Measurements from ENCODE around the gene CIAO3.

Gene CIAO3

DNA sequence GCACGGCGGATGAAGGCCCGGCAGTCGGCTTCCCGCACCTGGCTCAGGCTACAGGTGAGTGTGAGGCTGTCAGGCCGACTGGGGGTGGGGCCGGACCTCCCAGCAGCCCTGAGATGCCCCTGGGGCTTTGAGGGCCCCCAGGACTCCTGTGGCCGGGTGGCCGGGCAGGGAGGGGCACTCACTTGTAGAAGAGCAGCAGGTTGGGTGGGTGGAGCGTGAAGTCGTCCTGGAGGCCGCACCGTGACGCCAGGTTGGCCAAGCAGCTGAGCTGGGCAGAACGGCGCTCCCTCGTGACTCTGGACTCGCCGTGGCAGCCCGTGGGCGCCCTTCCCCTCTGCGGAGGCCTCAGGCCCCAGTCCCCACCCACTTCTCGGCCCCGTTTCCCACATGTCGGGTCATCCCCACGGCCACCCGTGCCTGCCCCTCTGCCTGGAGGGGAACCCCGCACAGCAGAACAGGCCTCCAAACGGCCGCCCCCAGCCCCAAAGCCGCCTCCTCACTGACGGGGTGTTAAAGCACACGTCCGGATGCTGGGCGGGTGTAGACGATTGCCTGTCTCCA lies 34.5 kb upstream of the CIAO3 start (continued):
- TF ChIP-seq, protein P1, sequence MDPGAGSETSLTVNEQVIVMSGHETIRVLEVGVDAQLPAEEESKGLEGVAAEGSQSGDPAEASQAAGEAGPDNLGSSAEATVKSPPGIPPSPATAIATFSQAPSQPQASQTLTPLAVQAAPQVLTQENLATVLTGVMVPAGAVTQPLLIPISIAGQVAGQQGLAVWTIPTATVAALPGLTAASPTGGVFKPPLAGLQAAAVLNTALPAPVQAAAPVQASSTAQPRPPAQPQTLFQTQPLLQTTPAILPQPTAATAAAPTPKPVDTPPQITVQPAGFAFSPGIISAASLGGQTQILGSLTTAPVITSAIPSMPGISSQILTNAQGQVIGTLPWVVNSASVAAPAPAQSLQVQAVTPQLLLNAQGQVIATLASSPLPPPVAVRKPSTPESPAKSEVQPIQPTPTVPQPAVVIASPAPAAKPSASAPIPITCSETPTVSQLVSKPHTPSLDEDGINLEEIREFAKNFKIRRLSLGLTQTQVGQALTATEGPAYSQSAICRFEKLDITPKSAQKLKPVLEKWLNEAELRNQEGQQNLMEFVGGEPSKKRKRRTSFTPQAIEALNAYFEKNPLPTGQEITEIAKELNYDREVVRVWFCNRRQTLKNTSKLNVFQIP (CRISPR knock-in tag; IDR thresholded peaks at IDR 0.05; ENCODE audit: borderline replicate concordance, low read depth): no peak
- TF ChIP-seq SNAI2 (CRISPR knock-in tag; IDR thresholded peaks at IDR 0.05) (no peak), ESRRG (CRISPR knock-in tag; IDR thresholded peaks at IDR 0.05) (no peak), ZNF8 (CRISPR knock-in tag; IDR thresholded peaks at IDR 0.05) (no peak), ZFP3 (CRISPR knock-in tag; IDR thresholded peaks at IDR 0.05) (no peak), PPARA (CRISPR knock-in tag; IDR thresholded peaks at IDR 0.05; ENCODE audit: borderline replicate concordance) (no peak), BACH2 (CRISPR knock-in tag; IDR thresholded peaks at IDR 0.05; ENCODE audit: borderline replicate concordance) (no peak), ZC3H10 (CRISPR knock-in tag; IDR thresholded peaks at IDR 0.05) (no peak)

DNA sequence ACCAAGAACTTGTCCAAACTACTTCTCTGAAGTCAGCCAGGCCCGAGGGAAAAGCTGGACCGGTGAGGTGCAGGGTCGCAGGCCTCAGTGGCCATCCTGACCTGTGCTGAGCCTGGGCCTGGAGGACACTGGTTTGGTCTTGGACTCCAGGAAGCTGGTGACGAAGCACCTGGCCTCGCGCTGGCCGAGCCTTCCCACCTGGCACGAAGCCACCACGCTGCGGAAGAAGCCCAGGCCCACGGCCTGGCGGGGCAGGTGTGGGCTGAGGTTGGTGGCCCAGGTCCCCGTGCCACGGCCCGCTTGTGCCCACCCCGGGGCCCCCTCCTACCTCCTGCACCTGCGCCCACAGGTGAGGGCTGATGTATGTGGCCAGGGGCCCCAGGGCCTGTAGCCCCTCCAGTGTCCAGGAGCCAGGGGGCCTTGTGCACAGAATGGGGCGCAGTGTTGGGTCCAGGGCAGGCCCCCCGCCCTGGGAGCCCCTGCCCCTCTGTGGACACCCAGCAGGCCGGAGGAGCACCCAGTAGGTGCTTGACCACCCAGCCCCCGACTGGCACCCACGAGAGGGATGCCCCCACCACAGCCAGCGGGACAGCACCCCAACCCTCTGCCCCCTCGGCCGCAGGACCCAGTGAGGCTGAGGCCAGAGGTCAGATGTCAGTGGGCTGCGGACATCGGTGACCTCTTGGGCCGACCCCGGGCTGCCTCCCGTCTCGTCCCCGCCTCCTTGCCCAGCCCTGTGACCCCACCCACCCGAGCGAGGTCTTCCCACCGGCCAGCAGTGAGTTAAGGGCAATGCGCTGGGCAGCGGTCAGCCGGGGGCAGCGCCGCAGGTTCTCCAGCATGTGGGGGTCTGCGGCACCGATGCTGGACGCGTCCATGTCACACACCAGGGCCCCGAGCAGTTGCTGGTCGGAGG lies 33.5 kb upstream of the CIAO3 start:
- no peak for ATAC-seq
- TF ChIP-seq, protein P2, sequence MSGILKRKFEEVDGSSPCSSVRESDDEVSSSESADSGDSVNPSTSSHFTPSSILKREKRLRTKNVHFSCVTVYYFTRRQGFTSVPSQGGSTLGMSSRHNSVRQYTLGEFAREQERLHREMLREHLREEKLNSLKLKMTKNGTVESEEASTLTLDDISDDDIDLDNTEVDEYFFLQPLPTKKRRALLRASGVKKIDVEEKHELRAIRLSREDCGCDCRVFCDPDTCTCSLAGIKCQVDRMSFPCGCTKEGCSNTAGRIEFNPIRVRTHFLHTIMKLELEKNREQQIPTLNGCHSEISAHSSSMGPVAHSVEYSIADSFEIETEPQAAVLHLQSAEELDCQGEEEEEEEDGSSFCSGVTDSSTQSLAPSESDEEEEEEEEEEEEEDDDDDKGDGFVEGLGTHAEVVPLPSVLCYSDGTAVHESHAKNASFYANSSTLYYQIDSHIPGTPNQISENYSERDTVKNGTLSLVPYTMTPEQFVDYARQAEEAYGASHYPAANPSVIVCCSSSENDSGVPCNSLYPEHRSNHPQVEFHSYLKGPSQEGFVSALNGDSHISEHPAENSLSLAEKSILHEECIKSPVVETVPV (CRISPR knock-in tag; IDR thresholded peaks at IDR 0.05): no peak
- TF ChIP-seq SNAI2 (CRISPR knock-in tag; IDR thresholded peaks at IDR 0.05): no peak
- TF ChIP-seq TCF4 (CRISPR knock-in tag; IDR thresholded peaks at IDR 0.05; ENCODE audit: borderline replicate concordance): no peak
- TF ChIP-seq, protein P1 (CRISPR knock-in tag; IDR thresholded peaks at IDR 0.05; ENCODE audit: borderline replicate concordance, low read depth): no peak

DNA sequence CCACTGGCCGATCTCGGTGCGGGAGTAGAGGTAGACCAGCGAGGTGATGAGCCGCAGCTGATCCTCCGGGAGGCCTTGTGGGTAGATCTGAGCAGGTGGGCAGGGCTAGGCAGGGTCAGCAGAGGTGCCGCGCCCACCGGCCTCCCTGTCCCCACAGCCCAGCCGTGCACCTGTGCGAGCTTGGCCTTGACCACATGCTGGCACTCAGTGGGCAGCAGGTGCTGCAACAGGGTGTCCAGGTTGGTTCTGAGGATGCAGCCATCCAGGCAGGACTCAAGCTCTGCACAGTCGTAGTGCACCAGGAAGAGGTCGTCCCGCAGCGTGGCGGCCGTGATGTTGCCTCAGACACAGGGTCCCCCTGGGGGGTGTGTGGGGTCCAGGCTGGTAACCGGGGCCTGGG lies 32.2 kb upstream of the CIAO3 start:
- ATAC-seq: no peak

More for the DNA sequence above, 32.2 kb upstream of the CIAO3 start:
- TF ChIP-seq ISL1 (CRISPR knock-in tag; IDR thresholded peaks at IDR 0.05) (no peak), ZFP30 (CRISPR knock-in tag; IDR thresholded peaks at IDR 0.05) (no peak), PPARA (CRISPR knock-in tag; IDR thresholded peaks at IDR 0.05; ENCODE audit: borderline replicate concordance) (no peak), ZNF8 (CRISPR knock-in tag; IDR thresholded peaks at IDR 0.05) (no peak), OSR1 (CRISPR knock-in tag; IDR thresholded peaks at IDR 0.05) (no peak), ZNF70 (CRISPR knock-in tag; IDR thresholded peaks at IDR 0.05) (no peak), SNAI2 (CRISPR knock-in tag; IDR thresholded peaks at IDR 0.05) (no peak), GLIS3 (CRISPR knock-in tag; IDR thresholded peaks at IDR 0.05) (no peak), ZFP3 (CRISPR knock-in tag; IDR thresholded peaks at IDR 0.05) (no peak), TCF4 (CRISPR knock-in tag; IDR thresholded peaks at IDR 0.05; ENCODE audit: borderline replicate concordance) (no peak)
- TF ChIP-seq, protein P2 (CRISPR knock-in tag; IDR thresholded peaks at IDR 0.05): no peak
- TF ChIP-seq, protein P3, sequence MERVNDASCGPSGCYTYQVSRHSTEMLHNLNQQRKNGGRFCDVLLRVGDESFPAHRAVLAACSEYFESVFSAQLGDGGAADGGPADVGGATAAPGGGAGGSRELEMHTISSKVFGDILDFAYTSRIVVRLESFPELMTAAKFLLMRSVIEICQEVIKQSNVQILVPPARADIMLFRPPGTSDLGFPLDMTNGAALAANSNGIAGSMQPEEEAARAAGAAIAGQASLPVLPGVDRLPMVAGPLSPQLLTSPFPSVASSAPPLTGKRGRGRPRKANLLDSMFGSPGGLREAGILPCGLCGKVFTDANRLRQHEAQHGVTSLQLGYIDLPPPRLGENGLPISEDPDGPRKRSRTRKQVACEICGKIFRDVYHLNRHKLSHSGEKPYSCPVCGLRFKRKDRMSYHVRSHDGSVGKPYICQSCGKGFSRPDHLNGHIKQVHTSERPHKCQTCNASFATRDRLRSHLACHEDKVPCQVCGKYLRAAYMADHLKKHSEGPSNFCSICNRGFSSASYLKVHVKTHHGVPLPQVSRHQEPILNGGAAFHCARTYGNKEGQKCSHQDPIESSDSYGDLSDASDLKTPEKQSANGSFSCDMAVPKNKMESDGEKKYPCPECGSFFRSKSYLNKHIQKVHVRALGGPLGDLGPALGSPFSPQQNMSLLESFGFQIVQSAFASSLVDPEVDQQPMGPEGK (CRISPR knock-in tag; IDR thresholded peaks at IDR 0.05; ENCODE audit: borderline replicate concordance): no peak
- TF ChIP-seq, protein P4, sequence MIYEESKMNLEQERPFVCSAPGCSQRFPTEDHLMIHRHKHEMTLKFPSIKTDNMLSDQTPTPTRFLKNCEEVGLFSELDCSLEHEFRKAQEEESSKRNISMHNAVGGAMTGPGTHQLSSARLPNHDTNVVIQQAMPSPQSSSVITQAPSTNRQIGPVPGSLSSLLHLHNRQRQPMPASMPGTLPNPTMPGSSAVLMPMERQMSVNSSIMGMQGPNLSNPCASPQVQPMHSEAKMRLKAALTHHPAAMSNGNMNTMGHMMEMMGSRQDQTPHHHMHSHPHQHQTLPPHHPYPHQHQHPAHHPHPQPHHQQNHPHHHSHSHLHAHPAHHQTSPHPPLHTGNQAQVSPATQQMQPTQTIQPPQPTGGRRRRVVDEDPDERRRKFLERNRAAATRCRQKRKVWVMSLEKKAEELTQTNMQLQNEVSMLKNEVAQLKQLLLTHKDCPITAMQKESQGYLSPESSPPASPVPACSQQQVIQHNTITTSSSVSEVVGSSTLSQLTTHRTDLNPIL (CRISPR knock-in tag; IDR thresholded peaks at IDR 0.05; ENCODE audit: low read depth): no peak
- TF ChIP-seq, protein P1 (CRISPR knock-in tag; IDR thresholded peaks at IDR 0.05; ENCODE audit: borderline replicate concordance, low read depth): no peak
